HuH-7 (cell line): ENCODE results near the gene ENTPD3.

ENCODE experiments used
- DNase-seq: peaks from one replicate; pipeline ENCODE4 v3.0.0; 2011; ENCODE audit warnings: low spot score

ENTPD3 gene, protein sequence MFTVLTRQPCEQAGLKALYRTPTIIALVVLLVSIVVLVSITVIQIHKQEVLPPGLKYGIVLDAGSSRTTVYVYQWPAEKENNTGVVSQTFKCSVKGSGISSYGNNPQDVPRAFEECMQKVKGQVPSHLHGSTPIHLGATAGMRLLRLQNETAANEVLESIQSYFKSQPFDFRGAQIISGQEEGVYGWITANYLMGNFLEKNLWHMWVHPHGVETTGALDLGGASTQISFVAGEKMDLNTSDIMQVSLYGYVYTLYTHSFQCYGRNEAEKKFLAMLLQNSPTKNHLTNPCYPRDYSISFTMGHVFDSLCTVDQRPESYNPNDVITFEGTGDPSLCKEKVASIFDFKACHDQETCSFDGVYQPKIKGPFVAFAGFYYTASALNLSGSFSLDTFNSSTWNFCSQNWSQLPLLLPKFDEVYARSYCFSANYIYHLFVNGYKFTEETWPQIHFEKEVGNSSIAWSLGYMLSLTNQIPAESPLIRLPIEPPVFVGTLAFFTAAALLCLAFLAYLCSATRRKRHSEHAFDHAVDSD

DNA sequence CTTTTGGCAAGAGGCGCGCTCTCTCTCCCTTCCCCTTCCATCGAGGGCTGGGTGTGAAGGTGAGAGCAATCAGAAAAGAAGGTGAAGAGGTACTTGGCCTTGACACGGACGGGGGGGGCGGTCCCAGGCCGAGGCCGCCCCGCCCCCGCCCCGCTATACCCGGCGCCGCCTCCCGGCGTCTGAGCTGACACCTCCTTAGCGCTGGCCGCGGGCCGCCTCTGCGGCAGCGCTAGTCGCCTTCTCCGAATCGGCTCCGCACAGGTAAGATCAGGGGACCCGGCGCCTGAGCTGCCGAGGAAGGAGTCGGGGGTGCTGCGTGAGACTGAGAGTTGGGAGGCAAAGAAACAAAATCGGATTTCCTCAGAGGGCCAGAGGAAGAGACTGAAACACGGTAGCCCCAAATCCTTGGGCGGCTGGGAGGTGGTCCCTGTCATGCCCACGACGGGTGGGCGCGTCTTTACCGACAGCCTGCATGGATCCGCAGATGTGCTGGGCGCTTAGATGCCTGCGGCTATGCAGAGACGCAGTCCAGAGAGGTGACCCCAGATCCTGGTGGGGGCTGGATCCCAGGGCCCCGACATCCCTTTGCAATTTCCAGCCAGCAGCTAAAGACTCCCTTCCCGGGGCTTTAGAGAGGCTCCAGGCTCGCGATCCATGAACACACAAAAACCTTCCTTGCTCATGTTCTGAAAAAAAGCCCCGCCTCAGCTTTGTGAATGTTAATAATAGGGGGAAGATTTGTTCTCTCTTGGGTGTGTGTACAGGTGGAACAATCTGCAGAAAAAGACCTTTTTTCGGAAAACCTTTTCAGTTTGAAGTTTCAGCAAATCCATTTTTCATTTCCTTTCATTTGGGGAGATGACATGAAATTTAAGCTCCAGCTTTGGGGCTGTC, at the start of gene ENTPD3:
ENTPD3 (plus strand) TSS at position 184 of the 894 bp plus-strand sequence. CDS start 874 bp downstream, outside the sequence.
- no peak for DNase-seq

DNA sequence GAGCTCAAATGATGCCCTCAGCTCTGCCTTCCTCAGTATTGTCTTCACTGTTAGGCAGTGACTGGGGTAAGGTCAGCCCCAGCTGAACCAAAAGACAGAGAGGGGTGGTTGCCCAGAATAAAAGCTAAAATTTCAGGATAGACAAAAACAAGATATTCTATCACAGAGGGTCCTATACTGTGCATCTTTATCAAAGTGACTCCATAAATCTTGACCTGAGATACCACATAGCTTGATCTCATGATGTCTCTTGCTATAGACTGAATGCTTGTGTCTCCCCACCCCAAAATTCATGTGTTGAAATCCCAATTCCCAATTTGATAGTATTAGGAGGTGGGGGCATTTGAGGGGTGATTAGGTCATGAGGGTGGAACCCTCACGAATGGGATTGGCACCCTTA, 47.1 kb upstream of the ENTPD3 start:
- DNase-seq: no peak

DNA sequence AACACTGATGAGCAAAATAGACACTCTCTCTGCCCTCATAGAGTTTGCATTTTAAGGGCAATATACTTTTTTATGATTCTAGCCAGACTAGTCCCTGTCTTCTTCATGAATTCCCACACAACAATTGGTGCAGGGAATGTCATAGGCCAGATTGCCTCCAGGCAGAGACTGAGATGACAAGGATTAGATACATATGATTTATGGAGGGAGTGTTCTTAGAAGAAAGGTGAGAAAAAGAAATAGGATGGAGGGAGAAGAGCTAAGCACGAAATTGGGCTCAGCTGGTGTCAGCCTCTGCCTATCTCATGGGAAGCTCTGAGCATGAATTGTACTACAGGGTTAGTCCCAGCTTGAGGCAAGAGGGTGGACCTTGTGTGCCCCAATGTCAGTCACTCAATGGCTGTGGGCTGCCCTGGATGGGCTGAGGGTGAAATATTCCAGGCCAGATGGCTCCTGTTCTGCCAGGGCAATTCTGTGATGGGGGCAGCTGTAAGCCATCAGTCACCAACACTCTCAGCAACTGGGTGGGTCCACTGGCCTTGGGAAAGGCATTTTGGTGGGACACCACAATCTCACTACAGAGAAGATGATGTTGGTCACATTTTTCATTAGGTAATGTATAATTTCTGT, 46.3 kb upstream of the ENTPD3 start:
- no peak for DNase-seq

DNA sequence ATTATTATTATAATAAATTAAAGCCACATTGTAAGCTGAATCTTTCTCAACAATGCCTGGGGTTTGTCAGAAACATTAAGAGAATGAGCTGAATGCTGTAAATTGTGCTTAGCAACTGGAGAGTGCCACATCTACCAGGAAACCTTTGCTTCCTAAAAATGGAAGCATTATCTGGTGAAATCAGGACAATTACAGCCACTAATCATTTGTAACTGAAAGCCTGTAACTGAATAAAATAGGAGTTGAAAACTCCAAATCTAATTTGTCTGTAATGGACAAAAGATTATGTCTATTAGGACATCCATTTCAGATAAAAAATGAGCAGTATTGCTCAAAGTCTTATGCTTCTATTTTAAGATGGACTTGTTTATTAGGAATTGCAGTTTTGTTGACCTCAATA, 45.3 kb upstream of the ENTPD3 start:
- no peak for DNase-seq

DNA sequence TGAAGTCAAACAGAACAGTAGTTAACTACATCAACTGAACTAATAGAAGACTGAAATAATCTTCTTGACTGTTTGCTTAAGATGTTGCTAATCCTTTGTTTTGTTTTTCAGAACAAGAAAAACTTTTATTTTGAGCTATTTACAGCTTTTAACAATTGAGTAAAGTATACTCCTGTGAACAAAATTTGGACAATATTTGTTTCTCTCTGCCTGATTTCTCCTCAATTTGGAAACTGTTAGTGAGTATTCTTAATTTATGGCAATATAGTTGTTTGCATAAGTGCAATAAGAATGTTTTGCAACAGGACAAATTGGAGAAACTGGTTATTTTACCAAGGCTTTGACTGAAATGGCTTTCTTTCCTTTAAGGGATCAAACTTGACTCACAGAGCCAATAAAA, 36.5 kb upstream of the ENTPD3 start:
- DNase-seq: no peak

DNA sequence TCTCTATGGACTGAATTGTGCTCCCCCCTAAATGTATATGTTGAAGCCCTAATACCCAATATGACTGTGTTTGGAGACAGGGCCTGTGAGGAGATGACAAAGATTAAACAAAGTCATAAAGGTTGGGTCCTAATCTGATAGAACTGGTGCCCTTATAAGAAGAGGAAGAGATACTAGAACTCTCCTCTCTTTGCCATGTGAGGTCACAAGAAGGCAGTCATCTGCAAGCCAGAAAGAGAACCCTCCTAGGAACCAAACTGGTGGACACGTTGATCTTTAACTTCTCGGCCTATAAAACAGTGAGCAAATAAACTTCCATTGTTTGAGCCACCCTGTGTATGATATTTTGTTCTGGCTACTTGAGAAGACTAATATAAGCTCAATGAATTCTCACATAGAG, 31.6 kb upstream of the ENTPD3 start:
- no peak for DNase-seq

DNA sequence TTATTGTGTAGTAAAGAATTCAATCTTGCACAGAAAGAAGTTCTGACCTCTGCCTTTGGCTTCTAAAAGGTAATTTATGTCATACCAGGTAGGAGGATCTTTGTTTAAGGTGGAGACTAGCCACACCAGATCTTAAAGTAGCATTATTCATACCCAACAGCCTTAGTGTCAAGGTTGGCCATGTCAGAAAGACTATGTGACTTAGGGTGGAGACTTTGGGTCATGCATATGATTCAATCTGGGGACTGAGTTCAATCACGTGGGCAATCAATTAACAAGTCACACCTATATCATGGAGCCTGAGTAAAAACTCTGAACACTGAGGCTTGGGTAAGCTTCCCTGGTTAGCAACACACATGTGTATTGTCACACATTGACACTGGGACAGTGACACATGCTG, 28.5 kb upstream of the ENTPD3 start:
- no peak for DNase-seq

DNA sequence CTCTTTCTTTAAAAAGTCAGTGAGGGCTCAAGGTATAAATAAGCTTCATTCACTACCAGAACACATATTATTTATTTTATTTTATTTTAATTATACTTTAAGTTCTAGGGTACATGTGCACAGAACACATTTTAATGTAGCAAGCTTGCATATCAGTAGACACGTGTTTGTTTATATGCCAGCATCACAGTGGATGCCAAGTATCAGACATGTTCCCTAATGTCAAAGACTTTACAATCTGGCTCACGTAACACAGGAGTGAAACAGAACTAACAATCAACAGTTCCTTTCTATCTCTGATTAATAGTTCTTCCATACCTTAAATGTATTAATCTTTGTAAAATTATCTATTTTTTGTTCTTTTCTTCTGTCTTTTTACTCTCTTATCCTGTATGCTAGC, 23.3 kb upstream of the ENTPD3 start:
- no peak for DNase-seq

DNA sequence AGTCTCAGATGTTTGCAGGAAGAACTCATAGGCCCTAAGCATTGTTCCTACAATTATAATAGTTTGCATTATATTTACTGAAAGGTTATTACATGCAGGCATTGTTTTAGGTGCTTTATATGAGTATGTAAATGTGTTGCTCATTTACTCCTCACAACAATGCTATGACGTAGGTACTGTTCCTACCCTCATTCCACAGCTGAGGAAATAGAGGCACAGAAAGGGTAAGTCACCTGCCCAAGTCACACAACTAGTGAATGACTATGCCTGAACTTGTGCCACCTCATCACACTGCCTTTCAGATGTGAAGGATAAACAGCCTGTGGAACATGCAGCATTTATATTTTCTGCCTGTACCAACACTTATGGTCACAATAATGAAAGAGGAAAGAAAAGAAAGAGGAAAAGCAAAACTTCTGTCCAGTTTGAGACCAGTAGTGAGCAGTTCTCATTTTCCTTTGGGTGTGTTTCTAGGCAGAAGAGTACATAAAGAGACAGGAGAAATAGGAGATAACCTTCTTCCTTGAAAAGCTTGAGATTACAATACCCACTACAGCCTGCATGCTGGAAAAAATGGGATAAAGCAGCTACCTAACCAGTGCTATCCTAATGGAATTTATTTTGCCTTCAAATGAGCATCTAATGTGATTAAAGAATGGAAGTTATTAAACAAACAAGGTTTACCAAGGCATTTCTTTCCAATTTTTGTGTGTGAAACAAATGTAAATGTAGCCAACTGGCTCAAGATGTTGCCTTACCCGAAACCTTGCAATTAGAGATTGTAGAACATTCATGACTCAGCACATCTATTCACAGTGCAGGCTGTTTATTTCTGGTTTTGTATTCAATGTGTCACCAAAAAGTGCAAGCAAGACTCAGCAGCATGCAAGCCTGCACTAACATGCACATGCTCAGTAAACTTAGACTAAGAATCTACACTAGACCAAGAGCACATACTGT, 20.5 kb upstream of the ENTPD3 start:
- no peak for DNase-seq

DNA sequence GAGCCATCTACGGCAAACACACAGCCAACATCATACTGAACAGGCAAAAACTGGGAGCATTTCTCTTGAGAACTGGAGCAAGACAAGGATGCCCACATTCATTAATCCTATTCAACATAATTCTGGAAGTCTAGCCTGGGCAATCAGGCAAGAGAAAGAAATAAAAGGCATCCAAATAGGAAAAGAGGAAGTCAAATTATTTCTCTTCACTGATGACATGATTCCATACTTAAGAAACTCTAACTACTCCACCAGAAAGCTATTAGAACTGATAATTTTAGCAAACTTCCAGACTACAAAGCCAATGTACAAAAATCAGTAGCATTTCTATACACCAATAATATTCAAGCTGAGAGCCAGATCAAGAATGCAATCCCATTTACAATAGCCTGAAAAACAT, 17.3 kb upstream of the ENTPD3 start:
- no peak for DNase-seq

DNA sequence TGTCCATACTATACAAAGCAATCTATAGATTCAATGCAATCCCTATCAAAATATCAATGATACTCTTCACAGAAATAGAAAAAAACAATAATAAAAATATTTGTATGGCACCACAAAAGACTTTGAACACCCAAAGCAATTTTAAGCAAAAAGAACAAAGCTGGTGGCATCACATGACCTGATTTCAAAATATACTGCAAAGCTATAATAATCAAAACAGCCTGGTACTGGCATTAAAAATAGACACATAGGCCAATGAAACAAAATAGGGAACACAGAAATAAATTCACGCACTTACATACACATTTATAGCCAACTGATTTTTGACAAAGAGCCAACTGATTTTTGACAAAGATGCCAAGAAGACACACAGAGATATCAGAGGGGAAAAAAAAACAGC, 9.2 kb upstream of the ENTPD3 start:
- no peak for DNase-seq

DNA sequence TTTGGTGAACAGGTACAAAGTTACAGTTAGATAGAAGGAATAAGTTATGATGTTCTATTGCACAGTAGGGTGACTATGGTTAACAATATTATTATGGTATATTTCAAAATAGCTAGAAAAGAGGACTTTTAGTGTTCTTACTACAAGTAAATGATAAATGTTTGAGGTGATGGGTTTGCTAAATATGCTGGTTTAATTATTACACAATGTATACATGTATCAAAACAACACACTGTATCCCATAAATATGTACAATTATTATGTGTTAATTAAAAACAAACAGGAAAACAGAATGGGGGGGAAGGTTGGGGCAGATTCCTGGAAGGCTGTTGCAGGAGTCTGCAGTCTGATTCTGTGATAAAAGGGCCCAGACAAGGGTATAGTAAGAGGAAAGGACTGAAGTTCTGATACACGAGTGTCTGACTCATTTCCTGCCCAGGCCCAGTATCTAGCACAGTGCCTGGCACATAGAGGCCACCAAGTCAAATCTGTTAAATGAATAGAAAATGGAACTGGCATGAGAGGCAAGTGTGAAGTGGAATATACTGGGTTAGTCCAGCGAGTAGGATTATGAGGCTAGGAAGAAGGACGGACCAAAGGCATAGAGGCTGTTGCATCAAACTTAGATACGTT, 7.2 kb upstream of the ENTPD3 start:
- DNase-seq: no peak

DNA sequence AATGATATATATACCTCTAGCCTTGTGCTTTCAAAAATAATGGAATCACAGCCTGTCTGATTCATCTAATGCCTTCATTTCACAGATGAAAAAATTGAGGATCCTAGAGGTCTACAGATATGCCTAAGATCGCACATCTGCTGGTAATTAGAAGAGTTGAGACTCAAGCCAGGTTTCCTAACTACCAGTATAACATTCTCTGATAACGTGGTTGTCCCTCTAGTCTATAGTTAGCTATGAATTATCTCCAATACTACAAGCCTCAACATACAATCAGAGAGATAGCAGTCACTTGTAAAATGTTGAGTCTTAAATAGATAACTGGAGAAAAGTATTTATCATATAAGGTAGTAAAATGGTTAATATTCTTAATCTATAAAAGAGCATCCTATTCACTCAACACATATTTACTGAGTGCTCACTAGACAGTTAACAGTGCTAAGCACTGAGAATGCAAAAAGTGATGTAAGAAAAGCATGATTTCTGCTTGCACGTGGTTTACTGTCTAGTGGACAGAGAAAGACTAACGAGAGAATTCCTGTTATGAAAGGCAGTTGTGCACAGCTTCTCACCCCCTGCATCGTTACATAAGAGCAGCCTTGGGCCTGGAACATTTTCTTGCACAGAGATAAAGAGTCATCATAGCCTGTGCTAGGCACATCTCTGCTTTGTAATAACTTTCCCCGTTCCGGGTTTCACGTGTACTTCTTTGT, 4.9 kb upstream of the ENTPD3 start:
- DNase-seq: no peak

DNA sequence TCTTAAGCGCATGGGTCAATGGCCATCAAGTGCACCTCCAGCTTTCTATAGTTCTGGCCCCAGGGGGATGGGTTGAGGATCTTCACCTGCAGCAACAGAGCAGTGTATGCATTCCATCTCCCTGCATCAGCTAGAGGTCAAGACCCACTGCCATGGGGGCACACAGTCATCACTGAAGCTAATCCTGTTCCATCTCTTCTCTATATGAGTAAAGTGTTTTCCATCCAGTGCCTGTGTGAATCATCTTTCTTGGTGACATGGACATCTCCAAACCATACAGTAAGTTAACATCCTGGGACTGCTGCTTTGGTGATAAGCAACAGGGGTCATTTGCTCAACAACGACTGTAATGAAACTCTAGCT, 4.4 kb upstream of the ENTPD3 start:
- no peak for DNase-seq

DNA sequence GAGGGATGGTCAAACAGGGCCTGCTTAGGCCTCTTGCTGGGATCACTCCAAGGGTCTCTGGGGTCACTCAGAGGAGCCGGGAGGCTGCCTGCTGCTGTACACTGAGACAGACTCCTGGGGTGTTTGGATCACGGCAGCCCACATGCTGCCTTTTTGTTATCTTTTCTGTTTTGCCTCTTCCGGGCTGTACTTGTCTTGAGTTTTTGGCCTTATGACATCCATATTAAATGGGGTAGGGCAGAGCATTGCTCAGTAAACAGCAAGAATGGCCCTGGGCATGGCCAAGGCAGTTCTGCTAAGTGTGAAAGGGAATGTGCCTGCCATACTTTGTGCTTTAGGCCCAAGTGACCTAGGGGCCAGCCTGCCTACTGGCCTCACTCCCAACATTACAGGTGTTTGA, 771 bp upstream of the ENTPD3 start:
- DNase-seq: no peak

DNA sequence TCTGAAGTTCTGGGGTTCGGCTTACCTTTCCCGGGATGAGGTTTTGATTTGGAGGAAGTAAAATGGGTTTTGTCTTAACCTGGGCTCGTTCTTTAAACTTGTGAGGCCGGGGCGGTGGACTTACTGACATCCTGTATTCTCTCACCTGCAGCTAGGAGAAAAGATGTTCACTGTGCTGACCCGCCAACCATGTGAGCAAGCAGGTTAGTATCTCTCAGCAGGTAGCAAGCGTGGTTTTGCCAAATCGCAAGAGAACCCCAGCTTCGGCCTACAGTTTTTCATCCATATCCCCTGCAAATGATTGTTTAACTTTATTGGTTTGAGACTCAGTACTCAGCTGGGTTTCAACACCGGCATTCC, 891 bp downstream of the ENTPD3 start:
- DNase-seq: no peak

DNA sequence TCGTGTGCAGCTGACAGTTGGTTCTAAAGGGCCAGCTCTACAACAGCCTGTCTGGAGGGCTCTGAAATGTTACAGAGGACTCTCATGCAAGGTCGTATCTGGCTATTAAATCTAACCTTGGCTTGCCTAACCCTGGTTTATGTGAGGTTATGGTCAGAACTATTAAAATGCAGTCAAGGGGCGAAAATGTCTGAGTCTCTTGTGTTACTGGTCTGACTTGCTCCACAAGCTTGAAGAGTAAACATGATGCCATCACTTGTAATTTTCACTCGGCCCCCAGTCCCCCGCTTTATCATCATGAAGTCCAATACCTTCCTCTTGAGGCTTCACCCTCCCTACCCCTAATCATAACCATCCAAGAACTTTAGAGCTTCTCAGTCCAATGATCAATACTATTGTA, 9.4 kb downstream of the ENTPD3 start:
- DNase-seq: no peak

DNA sequence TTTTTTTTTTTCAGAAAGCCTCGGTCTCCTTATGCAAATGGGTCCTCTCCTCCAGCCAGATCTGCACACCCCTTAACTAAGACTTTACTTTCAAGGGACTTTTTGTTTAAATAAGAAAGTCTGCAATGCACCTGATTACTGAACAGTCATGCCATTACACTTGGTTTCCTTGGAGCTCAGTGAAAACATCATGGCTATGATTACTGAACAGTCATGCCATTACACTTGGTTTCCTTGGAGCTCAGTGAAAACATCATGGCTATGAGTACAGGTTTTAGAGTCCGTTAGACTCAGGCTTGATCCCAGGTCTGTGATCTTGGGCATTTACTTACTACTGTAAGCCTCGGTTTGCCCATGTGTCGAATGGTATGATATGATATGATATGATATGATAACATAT, 10.1 kb downstream of the ENTPD3 start:
- no peak for DNase-seq

DNA sequence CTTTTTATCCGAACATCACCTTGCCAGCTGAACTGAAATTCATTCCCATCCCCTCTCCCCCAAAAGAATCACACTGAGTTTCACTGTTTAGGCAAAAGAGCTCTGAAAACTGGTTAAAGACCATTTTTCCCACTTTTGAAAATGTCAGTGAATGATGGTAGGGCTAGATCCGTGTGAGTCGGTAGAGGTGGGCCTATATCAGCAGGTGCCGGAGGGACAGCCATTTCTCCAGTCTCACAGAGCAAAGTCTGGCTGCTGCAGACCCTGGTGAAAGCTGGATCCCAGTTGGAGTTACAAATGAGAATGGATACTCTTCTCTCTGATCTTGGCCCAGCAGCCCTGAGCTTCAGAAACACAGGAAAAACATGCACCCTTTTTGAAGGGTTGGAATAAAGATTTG, 10.9 kb downstream of the ENTPD3 start:
- DNase-seq: no peak

DNA sequence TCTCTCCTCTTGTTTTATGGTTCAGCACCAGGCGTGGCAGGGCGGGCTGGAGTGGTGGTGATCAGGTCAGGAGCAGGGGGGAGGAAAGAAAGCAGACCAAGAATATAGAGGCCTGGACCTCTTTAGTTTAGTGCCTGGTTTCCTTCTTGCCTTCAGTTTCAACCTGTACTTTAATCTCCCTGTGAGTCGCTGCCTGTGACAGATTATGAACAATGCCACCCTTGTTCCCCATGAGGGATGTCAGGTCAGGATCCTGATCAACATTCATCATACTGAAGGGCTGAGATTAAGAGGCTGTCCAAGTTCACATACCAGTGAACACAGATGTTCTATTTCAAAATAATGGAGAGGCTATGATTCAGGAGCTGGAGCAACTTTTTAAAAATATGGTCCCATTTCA, 11.4 kb downstream of the ENTPD3 start:
- DNase-seq: peak; percentile 59
